ENCODE results near the gene PMIS2.

Gene PMIS2

DNA sequence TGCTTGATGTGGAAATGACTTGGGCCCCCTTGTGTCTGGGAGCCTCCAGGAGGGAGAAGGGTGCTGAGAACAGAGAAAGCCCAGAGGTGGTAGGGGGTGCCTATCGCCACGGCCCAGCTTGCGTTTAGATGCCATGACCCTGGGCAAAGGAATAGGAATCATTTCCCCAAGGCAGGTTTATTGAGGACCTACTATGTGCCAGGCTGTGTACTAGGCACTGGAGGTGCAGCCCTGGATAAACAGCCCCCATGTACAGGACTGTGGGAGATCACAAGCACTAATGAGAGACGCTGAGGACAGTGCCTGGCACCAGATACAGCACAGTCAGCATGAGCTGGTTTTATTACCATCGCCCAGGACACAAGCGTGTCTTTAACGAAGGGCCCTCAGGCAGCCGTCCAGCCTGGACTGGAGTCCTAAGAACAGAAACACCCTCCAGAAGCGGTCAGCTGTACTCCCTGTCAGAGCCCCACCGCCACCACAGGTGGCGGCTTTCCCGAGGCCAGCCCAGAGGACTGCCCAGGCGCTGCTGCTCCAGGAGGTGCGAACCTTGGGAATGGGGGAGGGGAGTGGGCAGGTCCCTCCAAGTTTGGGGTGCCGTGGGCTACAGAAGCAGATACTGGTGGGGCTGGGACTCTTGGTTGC lies 36.0 kb upstream of the PMIS2 start:
- Histone ChIP-seq H3K4me1 (ENCODE audit: control insufficient read depth, insufficient read depth, low read length) (peaks cover 8% of the 10 kb centered on the region), H3K4me3 (ENCODE audit: low read length) (no peak overlapping the region), H3K27me3 (ENCODE audit: control insufficient read depth, insufficient read depth, low read length) (no peaks in the 10 kb centered on the region), H3K9me3 (ENCODE audit: control insufficient read depth, low read length) (no peaks in the 10 kb centered on the region), H3K9ac (ENCODE audit: low read length) (no peak overlapping the region), H3K36me3 (ENCODE audit: control insufficient read depth, insufficient read depth, low read length) (no peaks in the 10 kb centered on the region)

DNA sequence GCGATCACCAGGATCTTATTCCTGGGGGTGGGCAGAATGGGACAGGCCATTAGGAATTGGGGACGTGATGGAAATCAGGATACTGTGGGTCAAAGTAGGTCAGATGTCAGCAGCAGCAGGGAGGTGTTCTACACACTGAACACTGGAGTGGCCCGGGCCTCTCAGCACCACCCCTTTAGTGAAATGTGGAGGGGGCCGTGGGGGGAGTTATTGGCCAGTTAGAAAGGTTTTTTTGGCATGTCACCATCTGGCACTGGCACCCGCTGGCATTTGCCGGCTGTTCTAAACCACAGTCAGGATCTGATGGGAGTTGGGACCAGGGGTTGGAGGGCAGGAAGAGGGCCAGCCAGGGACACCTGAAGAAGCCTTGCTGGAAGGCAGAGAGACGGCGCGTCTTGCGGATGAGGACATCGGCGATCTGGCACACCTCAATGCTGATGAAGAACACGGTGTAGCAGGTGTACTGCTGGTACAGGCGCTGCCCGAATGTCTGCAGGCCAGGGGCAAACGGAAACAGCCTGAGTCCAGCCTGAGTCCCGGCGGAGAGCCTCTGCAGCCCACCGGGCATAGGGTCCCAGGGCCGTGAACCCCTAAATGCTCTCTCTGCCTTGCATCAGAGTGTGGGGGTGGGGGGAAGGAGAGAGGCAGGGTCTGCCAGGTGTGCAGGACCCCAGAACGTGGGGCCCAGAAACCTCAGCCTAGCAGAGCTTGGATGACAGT lies 34.7 kb upstream of the PMIS2 start:
- no peak overlapping the region for H3K4me3 ChIP-seq (ENCODE audit: low read length)
- no peaks in the 10 kb centered on the region for H3K36me3 ChIP-seq (ENCODE audit: control insufficient read depth, insufficient read depth, low read length)
- H3K27me3 ChIP-seq (ENCODE audit: control insufficient read depth, insufficient read depth, low read length): no peaks in the 10 kb centered on the region
- peaks cover 4% of the 10 kb centered on the region for H3K4me1 ChIP-seq (ENCODE audit: control insufficient read depth, insufficient read depth, low read length)
- no peaks in the 10 kb centered on the region for H3K9me3 ChIP-seq (ENCODE audit: control insufficient read depth, low read length)
- H3K9ac ChIP-seq (ENCODE audit: low read length): no peak overlapping the region

DNA sequence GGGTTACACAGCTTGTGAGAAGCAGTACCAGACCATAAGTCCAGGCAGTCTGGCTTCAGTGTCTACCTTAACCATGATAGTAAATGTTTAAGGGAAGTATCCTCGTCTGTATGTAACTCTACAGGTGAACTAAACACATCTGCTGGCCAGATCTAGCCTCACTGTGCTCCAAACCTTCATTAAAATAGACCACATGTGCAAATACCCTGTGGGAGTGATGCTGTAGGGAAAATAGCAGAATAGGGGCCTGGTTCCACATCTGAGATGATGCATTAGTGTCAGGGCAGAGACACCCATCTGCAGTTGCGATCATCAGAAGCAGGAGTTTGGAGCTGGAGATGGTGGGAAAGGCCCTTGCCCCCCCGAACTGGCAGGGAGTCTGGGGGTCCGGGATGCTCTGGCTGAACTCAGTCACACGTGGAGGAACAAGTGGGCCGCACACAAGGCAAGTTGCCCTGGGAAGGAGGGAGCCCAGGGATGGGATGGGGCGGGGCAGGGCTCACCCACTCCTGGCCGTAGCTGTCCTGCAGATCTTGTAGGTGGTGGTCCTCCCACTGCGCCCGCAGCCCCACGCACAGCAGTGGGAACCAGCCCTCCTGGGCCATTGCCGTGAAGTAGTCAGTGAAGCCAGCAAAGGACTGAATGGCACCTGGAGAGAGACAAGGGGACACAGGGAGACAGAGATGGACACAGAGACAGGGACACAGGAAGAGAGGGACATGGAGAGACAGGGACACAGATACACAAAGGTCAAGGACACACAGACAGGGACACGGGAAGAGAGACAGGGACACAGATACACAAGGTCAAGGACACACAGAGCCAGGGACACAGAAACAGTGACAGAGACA lies 33.2 kb upstream of the PMIS2 start:
- Histone ChIP-seq H3K36me3 (ENCODE audit: control insufficient read depth, insufficient read depth, low read length) (no peaks in the 10 kb centered on the region), H3K4me1 (ENCODE audit: control insufficient read depth, insufficient read depth, low read length) (peaks cover under 1% of the 10 kb centered on the region), H3K9me3 (ENCODE audit: control insufficient read depth, low read length) (no peaks in the 10 kb centered on the region), H3K9ac (ENCODE audit: low read length) (no peak overlapping the region), H3K4me3 (ENCODE audit: low read length) (no peak overlapping the region), H3K27me3 (ENCODE audit: control insufficient read depth, insufficient read depth, low read length) (peaks cover 8% of the 10 kb centered on the region)

DNA sequence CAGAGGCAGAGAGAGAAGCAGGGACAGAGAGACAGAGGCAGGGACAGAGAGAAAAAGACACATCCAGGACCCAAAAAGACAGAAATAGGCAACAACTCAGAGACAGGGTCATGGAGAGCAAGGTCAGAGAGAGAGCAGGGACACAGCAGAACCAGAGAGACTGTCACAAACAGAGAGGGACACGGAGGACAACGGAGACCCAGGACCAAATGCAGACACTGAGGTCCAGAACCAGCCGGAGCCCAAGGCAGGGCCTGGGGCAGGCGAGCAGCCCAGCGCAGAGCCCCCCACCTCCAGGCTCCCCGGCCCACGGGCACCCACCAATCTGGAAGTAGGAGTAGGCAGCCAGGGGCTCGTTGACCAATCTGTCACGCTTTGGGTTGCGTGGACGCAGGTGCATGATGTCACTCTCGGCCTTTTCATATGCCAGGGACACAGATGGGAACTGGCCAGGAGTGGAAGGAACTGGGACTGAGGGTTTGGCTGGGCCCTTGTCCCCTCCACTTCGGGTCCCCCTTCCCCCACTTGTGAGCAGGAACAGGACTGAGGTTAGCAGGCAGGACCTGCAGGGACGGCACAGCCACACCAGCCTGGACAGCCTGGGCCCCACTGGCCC lies 32.5 kb upstream of the PMIS2 start:
- Histone ChIP-seq H3K9ac (ENCODE audit: low read length) (no peak overlapping the region), H3K4me3 (ENCODE audit: low read length) (no peak overlapping the region), H3K4me1 (ENCODE audit: control insufficient read depth, insufficient read depth, low read length) (peaks cover 8% of the 10 kb centered on the region), H3K27me3 (ENCODE audit: control insufficient read depth, insufficient read depth, low read length) (peaks cover 14% of the 10 kb centered on the region), H3K36me3 (ENCODE audit: control insufficient read depth, insufficient read depth, low read length) (no peaks in the 10 kb centered on the region), H3K9me3 (ENCODE audit: control insufficient read depth, low read length) (no peaks in the 10 kb centered on the region)

GRCh38 chr19:35554076-35554475 lies 31.9 kb upstream of the PMIS2 start:
- Histone ChIP-seq H3K4me3 (ENCODE audit: low read length) (no peak overlapping the region), H3K4me1 (ENCODE audit: control insufficient read depth, insufficient read depth, low read length) (peaks cover 8% of the 10 kb centered on the region), H3K27me3 (ENCODE audit: control insufficient read depth, insufficient read depth, low read length) (peaks cover 20% of the 10 kb centered on the region), H3K36me3 (ENCODE audit: control insufficient read depth, insufficient read depth, low read length) (no peaks in the 10 kb centered on the region), H3K9ac (ENCODE audit: low read length) (no peak overlapping the region), H3K9me3 (ENCODE audit: control insufficient read depth, low read length) (no peaks in the 10 kb centered on the region)

DNA sequence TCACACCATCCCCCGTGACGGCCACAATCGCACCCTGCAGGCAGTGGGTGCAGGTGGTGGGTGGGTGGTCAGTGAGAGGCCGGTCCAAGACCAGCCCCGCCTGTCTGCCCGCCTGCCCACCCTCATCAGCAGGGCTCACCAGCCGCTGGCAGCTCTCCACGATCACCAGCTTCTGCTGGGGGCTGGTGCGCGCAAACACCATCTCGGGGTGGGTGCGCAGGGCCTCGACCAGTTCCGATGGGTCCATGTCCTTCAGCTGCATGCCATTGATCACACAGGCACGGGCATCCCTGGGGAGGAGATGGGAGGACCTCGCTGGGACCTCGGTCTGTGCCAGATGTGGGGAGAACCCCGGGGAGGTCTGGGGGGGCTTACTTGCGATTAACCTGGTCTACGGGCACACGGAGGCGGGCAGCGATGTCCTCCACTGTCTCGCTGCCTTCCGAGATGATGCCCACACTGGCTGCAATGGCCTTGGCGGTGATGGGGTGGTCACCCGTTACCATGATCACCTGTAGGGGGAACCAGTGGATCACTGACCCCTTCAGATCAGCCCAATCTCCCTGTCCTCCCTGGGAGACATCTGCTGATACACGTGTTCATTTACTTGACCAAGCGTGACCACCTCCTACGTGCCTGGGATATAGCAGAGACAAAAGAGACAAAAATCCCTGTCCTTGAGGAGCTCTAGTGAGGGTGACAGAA lies 30.5 kb upstream of the PMIS2 start:
- Histone ChIP-seq H3K36me3 (ENCODE audit: control insufficient read depth, insufficient read depth, low read length) (no peaks in the 10 kb centered on the region), H3K9ac (ENCODE audit: low read length) (no peak overlapping the region), H3K4me1 (ENCODE audit: control insufficient read depth, insufficient read depth, low read length) (peaks cover 8% of the 10 kb centered on the region), H3K4me3 (ENCODE audit: low read length) (no peak overlapping the region), H3K9me3 (ENCODE audit: control insufficient read depth, low read length) (no peaks in the 10 kb centered on the region), H3K27me3 (ENCODE audit: control insufficient read depth, insufficient read depth, low read length) (peaks cover 32% of the 10 kb centered on the region)

DNA sequence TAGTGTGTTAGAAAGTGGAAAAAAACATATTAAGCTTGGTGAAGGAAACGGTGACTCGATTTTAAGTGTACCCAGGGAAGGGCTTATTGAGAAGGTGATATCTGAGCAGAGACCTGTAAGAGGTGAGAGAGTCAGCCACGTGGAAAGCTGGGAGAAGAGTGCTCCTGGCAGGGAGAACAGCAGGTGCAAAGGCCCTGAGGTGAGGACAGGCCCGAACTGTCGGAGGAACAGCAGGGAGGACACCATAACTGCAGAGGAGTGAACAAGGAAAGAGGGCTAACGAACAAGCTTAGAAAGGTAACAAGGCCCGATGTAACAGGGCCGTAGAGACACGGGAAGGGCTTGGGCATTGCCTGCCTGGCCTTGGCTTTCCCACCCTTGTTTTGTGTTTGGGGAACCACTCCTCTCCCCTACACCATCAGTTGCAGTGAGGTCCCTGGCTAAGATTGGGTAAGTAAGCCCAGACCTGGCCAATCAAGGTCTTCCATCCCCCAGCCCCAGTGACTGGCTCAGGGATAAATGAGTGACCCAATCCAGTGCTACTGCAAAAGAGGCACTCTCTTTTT lies 29.9 kb upstream of the PMIS2 start:
- Histone ChIP-seq H3K4me1 (ENCODE audit: control insufficient read depth, insufficient read depth, low read length) (peaks cover 8% of the 10 kb centered on the region), H3K9ac (ENCODE audit: low read length) (no peak overlapping the region), H3K9me3 (ENCODE audit: control insufficient read depth, low read length) (no peaks in the 10 kb centered on the region), H3K36me3 (ENCODE audit: control insufficient read depth, insufficient read depth, low read length) (no peaks in the 10 kb centered on the region), H3K4me3 (ENCODE audit: low read length) (no peak overlapping the region), H3K27me3 (ENCODE audit: control insufficient read depth, insufficient read depth, low read length) (peaks cover 36% of the 10 kb centered on the region)

- Histone ChIP-seq H3K27me3 (ENCODE audit: control insufficient read depth, insufficient read depth, low read length) (peaks cover 39% of the 10 kb centered on the region), H3K9me3 (ENCODE audit: control insufficient read depth, low read length) (no peaks in the 10 kb centered on the region), H3K9ac (ENCODE audit: low read length) (no peak overlapping the region), H3K36me3 (ENCODE audit: control insufficient read depth, insufficient read depth, low read length) (no peaks in the 10 kb centered on the region), H3K4me3 (ENCODE audit: low read length) (no peak overlapping the region), H3K4me1 (ENCODE audit: control insufficient read depth, insufficient read depth, low read length) (peaks cover 8% of the 10 kb centered on the region)
These were observed 29.0 kb upstream of the PMIS2 start for GRCh38 chr19:35556846-35557538.

- H3K9me3 ChIP-seq (ENCODE audit: control insufficient read depth, low read length): no peaks in the 10 kb centered on the region
- no peak overlapping the region for H3K9ac ChIP-seq (ENCODE audit: low read length)
- H3K36me3 ChIP-seq (ENCODE audit: control insufficient read depth, insufficient read depth, low read length): no peaks in the 10 kb centered on the region
- peaks cover 8% of the 10 kb centered on the region for H3K4me1 ChIP-seq (ENCODE audit: control insufficient read depth, insufficient read depth, low read length)
- no peak overlapping the region for H3K4me3 ChIP-seq (ENCODE audit: low read length)
- H3K27me3 ChIP-seq (ENCODE audit: control insufficient read depth, insufficient read depth, low read length): peaks cover 39% of the 10 kb centered on the region
These were observed 28.2 kb upstream of the PMIS2 start for GRCh38 chr19:35557539-35558399.

- Histone ChIP-seq H3K4me1 (ENCODE audit: control insufficient read depth, insufficient read depth, low read length) (peaks cover 8% of the 10 kb centered on the region), H3K4me3 (ENCODE audit: low read length) (no peak overlapping the region), H3K9ac (ENCODE audit: low read length) (no peak overlapping the region), H3K36me3 (ENCODE audit: control insufficient read depth, insufficient read depth, low read length) (no peaks in the 10 kb centered on the region), H3K27me3 (ENCODE audit: control insufficient read depth, insufficient read depth, low read length) (peaks cover 39% of the 10 kb centered on the region), H3K9me3 (ENCODE audit: control insufficient read depth, low read length) (no peaks in the 10 kb centered on the region)
These were observed 27.3 kb upstream of the PMIS2 start for GRCh38 chr19:35558400-35559280.
